A673 (cell line): Measurements from ENCODE around the gene RAB44. TPM values are rescaled to one million over a fixed set of nuclear protein-coding genes. Genes with fewer than 3 reads are reported as not detected.
A peak's percentile ranks its signal among the peaks of the same experiment; 100 is the strongest.

Experiments used
- BruUV-seq: library from RNA; stranded (reverse); fragments of 400-500 nt; replicated peaks from 2 replicates; lab custom pipeline; 2021; lab: Mats Ljungman, UMichigan
- CTCF ChIA-PET: fragments of 300-600 bp; sonication (Branson Sonifier 250); formaldehyde crosslinking; loops from one replicate; lab custom pipeline; 2022; ENCODE audit warnings: antibody characterized with exemption; lab: Charles Lee
- POLR2A ChIA-PET: fragments of 300-600 bp; sonication (Branson Sonifier 250); formaldehyde crosslinking; loops from one replicate; lab custom pipeline; 2022; ENCODE audit warnings: antibody characterized with exemption; ENCODE audit not compliant: low non-redundant PET; lab: Charles Lee
- DNase-seq: peaks from one replicate; pipeline ENCODE4 v3.0.0-alpha.2; 2015; ENCODE audit warnings: low spot score
- H3K27ac ChIP-seq: fragments of 200-600 bp; sonication (generic); 2 replicates; pipeline ENCODE4 v1.5.1; 2016; ENCODE audit warnings: mixed run types, low read depth, mild to moderate bottlenecking, mixed read lengths, antibody characterized with exemption, low read length; ENCODE audit not compliant: poor library complexity, severe bottlenecking
- H3K27me3 ChIP-seq: fragments of 200-600 bp; sonication (generic); replicated peaks from 2 replicates; pipeline ENCODE4 v1.6.1; 2017; ENCODE audit warnings: mixed run types, low read depth, mild to moderate bottlenecking, mixed read lengths, antibody characterized with exemption, low read length; ENCODE audit not compliant: insufficient read depth, poor library complexity
- H3K36me3 ChIP-seq: fragments of 200-600 bp; sonication (generic); 2 replicates; pipeline ENCODE4 v1.6.1; 2016; ENCODE audit warnings: mixed run types, mild to moderate bottlenecking, mixed read lengths, antibody characterized with exemption, low read length; ENCODE audit not compliant: insufficient read depth, poor library complexity, severe bottlenecking
- H3K4me1 ChIP-seq: fragments of 200-600 bp; sonication (generic); 2 replicates; pipeline ENCODE4 v1.6.1; 2017; ENCODE audit warnings: mixed run types, mild to moderate bottlenecking, mixed read lengths, antibody characterized with exemption, low read length; ENCODE audit not compliant: insufficient read depth, poor library complexity, severe bottlenecking
- H3K4me3 ChIP-seq: fragments of 200-600 bp; sonication (generic); 2 replicates; pipeline ENCODE4 v1.5.1; 2016; ENCODE audit warnings: low read depth, mixed run types, mild to moderate bottlenecking, mixed read lengths, low read length; ENCODE audit not compliant: poor library complexity, severe bottlenecking
- H3K9me3 ChIP-seq: fragments of 200-600 bp; sonication (generic); 2 replicates; pipeline ENCODE4 v1.6.1; 2016; ENCODE audit warnings: mixed run types, low read depth, mild to moderate bottlenecking, mixed read lengths, antibody characterized with exemption, low read length; ENCODE audit not compliant: poor library complexity, severe bottlenecking
- CTCF ChIP-seq: fragments of 300-800, 200-600 bp; sonication (generic); conservative IDR thresholded peaks from 2 replicates; pipeline ENCODE4 v1.5.1; 2017; ENCODE audit warnings: low read depth, mild to moderate bottlenecking, antibody characterized with exemption, low read length, moderate library complexity, mixed read lengths
- EZH2 ChIP-seq: fragments of 200-600 bp; sonication (generic); IDR thresholded peaks from 2 replicates; pipeline ENCODE4 v1.6.1; 2017; ENCODE audit warnings: borderline replicate concordance, low read depth, mild to moderate bottlenecking, mixed read lengths, antibody characterized with exemption, low read length; ENCODE audit not compliant: poor library complexity, severe bottlenecking
- intact Hi-C: fragments of 100-400 bp; cut with micrococcal nuclease; formaldehyde crosslinking; loops from one replicate; pipeline ENCODE4 v1.10.0; 2022; ENCODE audit not compliant: unreplicated experiment
- total RNA-seq: library from RNA; stranded (reverse); gene quantifications from 2 replicates; pipeline ENCODE4 v1.2.3, GENCODE V29; 2021

RAB44 gene
- total RNA-seq, 1 experiment from 2014 or later, result not detected

GRCh38 chr6:36769183-36769675, 71.6 kb downstream of the RAB44 start:
- H3K4me1 ChIP-seq, result peaks cover 7% of the 10 kb centered on the region
- no peaks in the 10 kb centered on the region for H3K36me3 ChIP-seq
- no TSS peak for BruUV-seq
- ChIA-PET POLR2A (no interaction called here), CTCF (interaction anchor here (0.7 to 1.1 kb wide), 2 partner anchors 10 to 14 kb away, joined by 3 to 8 read pairs; no protein-coding TSS in a partner anchor)
- TF ChIP-seq EZH2, result no peak
- TF ChIP-seq CTCF, result no peak
- H3K9me3 ChIP-seq, result no peaks in the 10 kb centered on the region
- H3K4me3 ChIP-seq, result no peak overlapping the region
- peak; percentile 66 for DNase-seq
- intact Hi-C loops, result no loop called here
- no peaks in the 10 kb centered on the region for H3K27me3 ChIP-seq
- H3K27ac ChIP-seq, result no peak overlapping the region

- ChIA-PET CTCF (no interaction called here), POLR2A (no interaction called here)
- no peaks in the 10 kb centered on the region for H3K9me3 ChIP-seq
- H3K27ac ChIP-seq, result no peak overlapping the region
- no TSS peak for BruUV-seq
- no peaks in the 10 kb centered on the region for H3K36me3 ChIP-seq
- TF ChIP-seq CTCF, result no peak
- TF ChIP-seq EZH2, result no peak
- H3K4me3 ChIP-seq, result no peak overlapping the region
- intact Hi-C loops, result no loop called here
- DNase-seq, result no peak
- H3K4me1 ChIP-seq, result peaks cover 7% of the 10 kb centered on the region
- H3K27me3 ChIP-seq, result no peaks in the 10 kb centered on the region
Observed at GRCh38 chr6:36769676-36770499, 72.3 kb downstream of the RAB44 start.

GRCh38 chr6:36771145-36771544, 73.5 kb downstream of the RAB44 start:
- TF ChIP-seq EZH2 (no peak), CTCF (no peak)
- Histone ChIP-seq H3K4me1 (peaks cover 7% of the 10 kb centered on the region), H3K36me3 (no peaks in the 10 kb centered on the region), H3K9me3 (no peaks in the 10 kb centered on the region), H3K27ac (no peak overlapping the region), H3K4me3 (no peak overlapping the region), H3K27me3 (no peaks in the 10 kb centered on the region)
- BruUV-seq, result no TSS peak
- POLR2A ChIA-PET, result no interaction called here
- CTCF ChIA-PET, result no interaction called here
- DNase-seq, result no peak
- intact Hi-C loops, result no loop called here
